Spleen (tissue), 7 donors: ENCODE data around the gene FOXF1.

ENCODE experiments used
- CTCF ChIP-seq, 11 experiments: fragments of 200-600 bp in 7 of 11; fragments of 450-650 bp in 4 of 11; sonication (generic) in 4 of 11; IDR thresholded peaks in 8 of 11; conservative IDR thresholded peaks in 3 of 11; 1 replicate in 7 of 11; 2 replicates in 4 of 11; pipeline versions ENCODE4 v1.4.0 to v1.8.0; 2016 to 2021; ENCODE audit warnings: antibody characterized with exemption in 11 of 11, inconsistent platforms in 4 of 11, mild to moderate bottlenecking in 1 of 11
- POLR2AphosphoS5 ChIP-seq, 3 donors: sonication (generic); formaldehyde crosslinking; IDR thresholded peaks; one replicate each; pipeline ENCODE4 v1.5.1; 2017; ENCODE audit warnings: antibody characterized with exemption in 3 of 3
- donor health status: DM: no; HTN: no; CAD: no; lungs with moderate emphysema.
- donor health status: DM: no; HTN: no; CAD: no.
- donor health status: DM: no; HTN: no; CAD: no.

DNA sequence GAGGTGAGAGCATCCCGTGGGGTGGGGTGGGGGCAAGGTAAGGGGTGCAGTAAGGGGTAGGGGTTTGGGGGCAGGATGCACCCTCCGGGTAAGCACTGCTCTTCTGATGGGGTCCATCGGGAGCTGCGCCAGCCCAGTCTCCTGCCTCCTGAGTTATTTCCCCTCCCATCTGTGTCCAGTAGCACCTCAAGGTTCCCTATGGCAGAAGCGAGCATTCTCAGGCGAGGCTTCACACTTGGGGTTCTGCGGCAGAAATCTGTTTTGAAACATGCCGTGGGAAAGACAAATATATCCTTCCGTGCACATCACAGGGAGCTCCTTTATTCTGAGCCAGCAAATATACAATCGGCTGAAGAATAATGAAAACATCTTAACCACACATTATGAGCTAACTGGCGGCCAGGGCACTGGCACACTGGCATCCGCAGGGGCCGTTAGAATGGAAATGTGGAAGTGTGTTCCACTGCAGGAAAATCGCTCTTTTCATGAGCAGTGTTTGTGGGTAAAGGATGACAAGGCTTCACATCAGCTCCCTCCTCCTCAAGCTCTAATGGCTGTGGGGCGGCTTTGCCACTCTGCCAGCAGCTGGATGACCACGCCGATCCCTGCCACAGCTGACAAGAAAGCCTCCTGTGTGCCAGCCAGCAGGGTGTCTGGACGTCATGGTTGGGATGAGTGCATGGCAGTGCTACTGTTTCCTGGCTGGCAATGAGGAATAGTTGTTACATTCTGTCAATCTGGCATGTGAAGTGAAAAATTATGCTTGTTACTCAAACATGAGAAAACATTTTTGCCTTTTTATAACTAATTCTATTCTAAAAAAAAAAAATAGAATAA, 24.7 kb downstream of the FOXF1 start:
- TF ChIP-seq CTCF (IDR thresholded peaks at IDR 0.05 in 8 of 11, conservative IDR thresholded peaks at IDR 0.05 in 3 of 11): no peak
- no peak for TF ChIP-seq POLR2AphosphoS5 (IDR thresholded peaks at IDR 0.05)
